HG03520 (cell line): ENCODE data around the gene BMP8B.

Experiments
- ATAC-seq: cut with Tn5 transposase; IDR thresholded peaks from one replicate; pipeline ENCODE4 v1.9.1; 2021; ENCODE audit warnings: mild to moderate bottlenecking, moderate library complexity; ENCODE audit not compliant: unreplicated experiment

BMP8B gene

GRCh38 chr1:39729030-39729429, 59.6 kb downstream of the BMP8B start:
- ATAC-seq: no peak

- no peak for ATAC-seq
Observed at GRCh38 chr1:39727932-39728317, 60.7 kb downstream of the BMP8B start.

- ATAC-seq: no peak
Observed at GRCh38 chr1:39727221-39727931, 61.3 kb downstream of the BMP8B start.

- ATAC-seq: no peak
Observed at GRCh38 chr1:39726600-39726999, 62.1 kb downstream of the BMP8B start.

- ATAC-seq: no peak
Observed at GRCh38 chr1:39722495-39722894, 66.2 kb downstream of the BMP8B start.

GRCh38 chr1:39721664-39722063, 67.0 kb downstream of the BMP8B start:
- ATAC-seq: no peak

- ATAC-seq: no peak
Observed at GRCh38 chr1:39720094-39720999, 68.3 kb downstream of the BMP8B start.

GRCh38 chr1:39717809-39718208, 70.9 kb downstream of the BMP8B start:
- no peak for ATAC-seq

- ATAC-seq: no peak
Observed at GRCh38 chr1:39713557-39713956, 75.1 kb downstream of the BMP8B start.

GRCh38 chr1:39711966-39712340, 76.7 kb downstream of the BMP8B start:
- no peak for ATAC-seq

- ATAC-seq: no peak
Observed at GRCh38 chr1:39711104-39711965, 77.3 kb downstream of the BMP8B start.

- no peak for ATAC-seq
Observed at GRCh38 chr1:39707506-39707905, 81.2 kb downstream of the BMP8B start.
